ENCODE measurements around the gene WIPF1.
"Not testable (repeated sequence)": the region's sequence is repeated elsewhere in the genome, so short reads cannot be mapped to it uniquely, and the experiment has no call there.

Gene WIPF1

GRCh38 chr2:174552880-174553279 lies 44.7 kb downstream of the WIPF1 start:
- Histone ChIP-seq H3K9me3 (replicated peaks; ENCODE audit: insufficient read depth, low read length) (no peaks in the 10 kb centered on the region), H3K4me2 (ENCODE audit: low read depth, low read length) (no peak overlapping the region; the same call in 1 of the 2 replicates), H2AFZ (ENCODE audit: low read length) (no peak overlapping the region), H3K27me3 (replicated peaks; ENCODE audit: insufficient read depth, low read length) (no peaks in the 10 kb centered on the region), H3K9ac (ENCODE audit: low read length) (no peak overlapping the region), H3F3A (ENCODE audit: insufficient read depth, low read length) (no peaks in the 10 kb centered on the region; the same call in 1 of the 2 replicates), H3K4me3 (ENCODE audit: low read length) (no peak overlapping the region), H3K9me2 (replicated peaks; ENCODE audit: insufficient read depth, low read length) (no peaks in the 10 kb centered on the region), H3K79me2 (ENCODE audit: low read length) (no peaks in the 10 kb centered on the region), H3K4me1 (ENCODE audit: low read length) (peaks cover 16% of the 10 kb centered on the region; the same call in 1 of the 2 replicates), H4K20me1 (ENCODE audit: insufficient read depth, low read length) (no peaks in the 10 kb centered on the region), H3K36me3 (replicated peaks; ENCODE audit: insufficient read depth, low read length) (no peaks in the 10 kb centered on the region), H3K27ac (ENCODE audit: low read length) (no peak overlapping the region)
- no peak for DNase-seq
- TF ChIP-seq EZH2phosphoT487 (IDR thresholded peaks at IDR 0.05; ENCODE audit: low read length) = no peak

GRCh38 chr2:174551697-174552096 lies 45.9 kb downstream of the WIPF1 start:
- no peaks in the 10 kb centered on the region for H3K79me2 ChIP-seq (ENCODE audit: low read length)
- H2AFZ ChIP-seq (ENCODE audit: low read length) = no peak overlapping the region
- TF ChIP-seq CTCF (IDR thresholded peaks at IDR 0.05; ENCODE audit: low read length) = no peak
- no peak for TF ChIP-seq EZH2 (optimal IDR thresholded peaks at IDR 0.05; ENCODE audit: low read depth, low read length)
- no peak for TF ChIP-seq EZH2phosphoT487 (IDR thresholded peaks at IDR 0.05; ENCODE audit: low read length)
- H3F3A ChIP-seq (ENCODE audit: insufficient read depth, low read length) = no peaks in the 10 kb centered on the region; the same call in 1 of the 2 replicates
- H3K4me3 ChIP-seq (ENCODE audit: low read length) = no peak overlapping the region
- no peak overlapping the region for H3K27ac ChIP-seq (ENCODE audit: low read length)
- no peak overlapping the region for H3K4me2 ChIP-seq (ENCODE audit: low read depth, low read length)
- H3K27me3 ChIP-seq (replicated peaks; ENCODE audit: insufficient read depth, low read length) = no peaks in the 10 kb centered on the region
- no peak for DNase-seq
- H4K20me1 ChIP-seq (ENCODE audit: insufficient read depth, low read length) = no peaks in the 10 kb centered on the region
- no peaks in the 10 kb centered on the region for H3K9me3 ChIP-seq (replicated peaks; ENCODE audit: insufficient read depth, low read length)
- peaks cover 16% of the 10 kb centered on the region; the same call in 1 of the 2 replicates for H3K4me1 ChIP-seq (ENCODE audit: low read length)
- H3K36me3 ChIP-seq (replicated peaks; ENCODE audit: insufficient read depth, low read length) = no peaks in the 10 kb centered on the region
- H3K9ac ChIP-seq (ENCODE audit: low read length) = no peak overlapping the region
- H3K9me2 ChIP-seq (replicated peaks; ENCODE audit: insufficient read depth, low read length) = no peaks in the 10 kb centered on the region

GRCh38 chr2:174548646-174549045 lies 49.0 kb downstream of the WIPF1 start:
- not testable (repeated sequence) for H3K27me3 ChIP-seq (replicated peaks; ENCODE audit: insufficient read depth, low read length); H3K36me3 ChIP-seq (replicated peaks; ENCODE audit: insufficient read depth, low read length); H3K9me2 ChIP-seq (replicated peaks; ENCODE audit: insufficient read depth, low read length); H3K4me3 ChIP-seq (ENCODE audit: low read length); DNase-seq; H3K9me3 ChIP-seq (replicated peaks; ENCODE audit: insufficient read depth, low read length); H3K4me1 ChIP-seq (ENCODE audit: low read length); H2AFZ ChIP-seq (ENCODE audit: low read length); H4K20me1 ChIP-seq (ENCODE audit: insufficient read depth, low read length); H3F3A ChIP-seq (ENCODE audit: insufficient read depth, low read length); H3K9ac ChIP-seq (ENCODE audit: low read length); H3K27ac ChIP-seq (ENCODE audit: low read length); H3K79me2 ChIP-seq (ENCODE audit: low read length); H3K4me2 ChIP-seq (ENCODE audit: low read depth, low read length)

GRCh38 chr2:174548021-174548420 lies 49.6 kb downstream of the WIPF1 start:
- H3K4me2 ChIP-seq (ENCODE audit: low read depth, low read length); H3K27me3 ChIP-seq (replicated peaks; ENCODE audit: insufficient read depth, low read length); H3F3A ChIP-seq (ENCODE audit: insufficient read depth, low read length); H3K9me3 ChIP-seq (replicated peaks; ENCODE audit: insufficient read depth, low read length); H3K79me2 ChIP-seq (ENCODE audit: low read length); H3K36me3 ChIP-seq (replicated peaks; ENCODE audit: insufficient read depth, low read length); H2AFZ ChIP-seq (ENCODE audit: low read length); H3K4me1 ChIP-seq (ENCODE audit: low read length); H3K9me2 ChIP-seq (replicated peaks; ENCODE audit: insufficient read depth, low read length); H3K9ac ChIP-seq (ENCODE audit: low read length); H3K4me3 ChIP-seq (ENCODE audit: low read length); H4K20me1 ChIP-seq (ENCODE audit: insufficient read depth, low read length); H3K27ac ChIP-seq (ENCODE audit: low read length); DNase-seq: not testable (repeated sequence)

Data from MM.1S (cell line).